Stimulated activated CD8-positive, alpha-beta memory T cell treated with anti-CD3 and anti-CD28 coated beads, Interleukin-7, amount 100 ng/mL, for 1 hour (primary cell): ENCODE results near the gene TCFL5.

Experiments used
- DNase-seq, 2 donors: peaks; one replicate each; pipeline ENCODE4 v3.0.0-alpha.2; 2020; ENCODE audit warnings: low read depth in 2 of 2

Gene TCFL5

DNA sequence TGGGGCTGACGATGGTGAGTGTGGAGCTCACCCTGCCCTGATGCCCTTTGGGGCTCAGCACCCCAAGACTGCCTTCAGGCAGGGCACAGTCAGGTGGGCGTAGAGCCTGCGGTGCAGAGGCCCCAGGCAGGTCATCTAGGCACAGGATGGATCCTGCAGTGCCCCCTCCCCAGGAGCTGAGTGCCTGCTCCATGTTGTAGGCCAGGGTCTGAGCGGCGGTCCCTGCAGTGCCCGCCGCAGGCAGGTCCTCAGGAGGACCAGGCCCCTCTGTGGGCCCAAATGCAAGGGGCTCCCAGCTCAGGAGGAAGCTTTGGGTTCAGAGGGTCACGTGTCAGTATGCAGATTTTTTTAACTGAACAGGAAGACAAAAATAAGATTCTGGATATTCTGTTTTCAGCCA, 62.6 kb downstream of the TCFL5 start:
- no peak for DNase-seq

DNA sequence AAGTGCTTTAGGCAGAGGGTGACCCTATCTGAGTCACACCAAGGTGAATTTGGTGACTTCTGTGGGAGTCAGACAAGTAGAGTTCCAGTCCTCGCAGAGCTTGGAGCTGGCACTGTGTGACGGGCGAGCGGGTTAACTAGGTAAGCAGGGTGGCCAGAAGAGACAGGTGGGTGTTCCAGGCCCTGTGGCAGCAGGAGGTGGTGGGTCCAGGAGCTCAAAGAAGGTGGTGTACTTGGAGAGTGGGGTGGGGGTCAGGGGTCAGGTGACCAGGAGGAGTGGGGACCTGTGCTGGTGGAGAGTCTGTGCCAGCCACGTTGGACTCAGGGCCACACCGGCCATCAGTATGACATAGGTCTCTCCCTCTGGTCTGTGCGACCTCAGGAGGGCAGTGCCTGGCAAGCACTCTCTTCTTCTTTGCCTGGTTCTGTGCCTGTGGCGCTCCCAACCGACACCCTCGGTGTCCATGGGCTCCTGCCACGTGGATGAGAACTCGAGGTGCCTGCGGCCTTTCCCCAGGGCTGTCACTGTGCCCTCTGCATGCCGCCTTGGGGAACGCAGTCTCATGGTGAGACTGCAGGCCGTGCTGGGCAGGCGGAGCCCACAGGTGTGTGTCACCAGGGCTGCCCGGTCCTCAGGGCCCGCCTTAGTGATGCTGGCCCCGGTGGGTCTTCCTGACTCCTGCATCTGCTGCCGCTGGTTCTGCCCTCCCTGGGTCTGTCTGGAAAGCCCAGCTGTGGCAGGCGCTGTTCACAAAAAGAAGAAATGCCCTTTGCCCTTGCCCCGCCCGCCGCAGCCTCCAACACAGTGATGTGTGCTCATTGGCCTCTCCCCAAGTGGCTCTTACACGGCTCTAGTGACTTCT, 63.7 kb downstream of the TCFL5 start:
- no peak for DNase-seq

DNA sequence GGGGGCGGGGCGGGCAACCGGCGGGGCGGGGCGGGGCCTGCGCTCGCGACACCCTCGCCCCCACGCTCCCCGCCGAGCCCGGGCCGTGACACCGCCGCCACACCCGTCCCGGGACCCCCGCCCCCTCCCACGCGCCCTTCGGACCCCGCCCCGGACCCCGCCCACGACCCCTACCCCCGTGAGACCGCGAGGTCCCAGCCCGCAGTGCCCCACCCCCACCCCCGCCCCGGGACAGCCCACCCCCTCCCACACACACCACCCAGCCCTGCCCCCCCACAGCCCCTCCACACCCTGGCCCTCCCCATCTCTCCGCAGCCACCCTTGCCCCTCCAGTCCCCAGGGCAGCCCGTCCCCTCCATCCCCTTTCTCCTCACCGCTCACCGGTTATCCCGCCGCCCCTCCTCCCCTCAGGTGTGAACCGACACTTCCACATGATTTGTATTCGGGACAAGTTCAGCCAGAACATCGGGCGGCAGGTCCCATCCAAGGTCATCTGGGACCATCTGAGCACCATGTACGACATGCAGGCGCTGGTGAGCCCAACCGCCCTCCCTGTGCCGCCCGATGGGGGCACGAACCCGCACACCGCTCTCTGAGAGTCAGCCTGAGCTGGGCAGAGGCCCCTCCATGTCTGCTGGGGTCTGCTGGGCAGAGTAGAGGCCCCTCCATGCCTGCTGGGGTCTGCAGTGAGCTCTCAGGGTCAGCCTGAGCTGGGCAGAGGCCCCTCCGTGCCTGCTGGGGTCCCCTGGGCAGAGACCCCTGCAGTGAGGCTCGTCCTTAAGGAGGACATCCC, 64.7 kb downstream of the TCFL5 start:
- no peak for DNase-seq

DNA sequence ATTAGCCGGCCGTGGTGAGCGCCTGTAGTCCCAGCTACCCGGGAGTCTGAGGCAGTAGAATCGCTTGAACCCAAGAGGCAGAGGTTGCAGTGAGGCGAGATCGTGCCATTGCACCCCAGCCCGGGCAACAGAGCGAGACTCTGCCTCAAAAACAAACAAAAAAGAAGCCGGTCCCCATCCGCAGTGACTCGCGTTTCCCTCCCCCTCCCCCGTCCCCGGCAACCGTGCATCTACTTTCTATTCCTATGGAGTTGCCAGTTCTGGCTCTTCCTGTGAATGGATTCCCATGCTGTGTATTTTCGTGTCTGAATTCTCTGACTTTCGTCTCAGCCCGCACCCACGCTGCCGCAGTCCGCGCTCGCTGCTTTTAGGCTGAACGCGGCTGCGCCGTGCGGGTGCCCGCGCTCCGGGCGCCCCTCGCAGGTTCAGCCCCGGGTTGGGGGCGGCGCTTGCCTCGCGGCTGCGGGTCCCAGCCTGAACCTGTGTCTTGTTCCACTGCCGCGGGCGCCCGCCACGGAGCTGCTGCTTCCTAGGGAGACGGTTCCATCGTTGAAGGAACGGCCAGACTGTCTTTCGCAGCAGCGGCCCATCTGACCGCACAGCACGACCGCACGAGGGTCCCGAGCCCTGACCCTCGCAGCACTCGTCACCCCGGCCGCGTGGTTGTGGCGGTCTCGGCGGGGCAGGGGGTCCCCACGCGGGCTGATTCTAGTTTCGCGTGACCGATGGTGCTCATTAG, 66.4 kb downstream of the TCFL5 start:
- peak; percentile 35 to 41 for DNase-seq

DNA sequence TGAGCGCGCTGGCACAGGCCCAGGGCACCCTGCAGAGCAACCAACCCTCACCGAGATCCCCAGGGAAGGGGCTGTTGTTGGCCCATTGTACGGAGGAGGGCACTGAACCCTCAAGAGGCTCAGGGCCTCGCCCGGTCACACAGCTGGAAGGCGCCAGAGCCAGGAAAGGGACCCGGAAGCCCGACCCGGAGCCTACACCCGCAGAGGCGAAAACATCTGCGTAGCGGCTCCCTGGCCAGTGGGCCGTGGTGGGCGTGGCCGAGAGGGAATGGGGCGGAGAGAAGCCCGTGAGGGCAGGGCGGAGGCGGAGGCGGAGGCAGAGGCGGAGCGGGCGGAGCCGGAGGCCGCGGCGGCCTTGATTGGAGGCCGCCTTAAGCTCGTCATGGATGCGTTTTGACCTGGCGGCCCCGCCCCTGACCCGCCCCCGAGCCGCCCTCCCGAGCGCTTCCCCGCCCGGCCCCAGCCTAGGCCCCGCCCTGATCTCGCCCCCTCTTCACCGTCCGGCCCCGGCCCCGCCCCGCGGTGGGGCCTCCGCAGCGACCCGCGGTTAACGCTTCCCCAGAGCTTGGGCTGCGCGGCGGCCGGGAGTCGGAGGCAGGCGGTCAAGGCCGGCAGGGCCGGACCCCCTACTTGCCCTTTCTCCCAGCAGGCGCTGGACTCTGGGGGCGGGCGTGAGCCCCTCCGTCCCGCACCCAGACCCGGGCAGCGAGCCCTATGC, 67.5 kb downstream of the TCFL5 start:
- peak; percentile 82 to 92 for DNase-seq

DNA sequence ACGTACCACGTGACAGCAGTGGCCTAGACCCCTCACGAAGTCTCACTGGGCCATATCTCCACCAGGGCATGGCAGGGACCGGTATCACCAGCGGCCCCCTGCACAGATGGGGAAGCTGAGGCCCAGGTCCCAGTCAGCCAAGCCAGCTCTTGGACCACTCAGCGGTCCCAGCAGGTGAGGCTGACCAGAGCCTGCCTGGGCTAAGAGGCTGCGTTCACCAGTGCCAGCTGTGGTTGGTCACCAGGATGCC, 67.9 kb downstream of the TCFL5 start:
- DNase-seq: no peak

DNA sequence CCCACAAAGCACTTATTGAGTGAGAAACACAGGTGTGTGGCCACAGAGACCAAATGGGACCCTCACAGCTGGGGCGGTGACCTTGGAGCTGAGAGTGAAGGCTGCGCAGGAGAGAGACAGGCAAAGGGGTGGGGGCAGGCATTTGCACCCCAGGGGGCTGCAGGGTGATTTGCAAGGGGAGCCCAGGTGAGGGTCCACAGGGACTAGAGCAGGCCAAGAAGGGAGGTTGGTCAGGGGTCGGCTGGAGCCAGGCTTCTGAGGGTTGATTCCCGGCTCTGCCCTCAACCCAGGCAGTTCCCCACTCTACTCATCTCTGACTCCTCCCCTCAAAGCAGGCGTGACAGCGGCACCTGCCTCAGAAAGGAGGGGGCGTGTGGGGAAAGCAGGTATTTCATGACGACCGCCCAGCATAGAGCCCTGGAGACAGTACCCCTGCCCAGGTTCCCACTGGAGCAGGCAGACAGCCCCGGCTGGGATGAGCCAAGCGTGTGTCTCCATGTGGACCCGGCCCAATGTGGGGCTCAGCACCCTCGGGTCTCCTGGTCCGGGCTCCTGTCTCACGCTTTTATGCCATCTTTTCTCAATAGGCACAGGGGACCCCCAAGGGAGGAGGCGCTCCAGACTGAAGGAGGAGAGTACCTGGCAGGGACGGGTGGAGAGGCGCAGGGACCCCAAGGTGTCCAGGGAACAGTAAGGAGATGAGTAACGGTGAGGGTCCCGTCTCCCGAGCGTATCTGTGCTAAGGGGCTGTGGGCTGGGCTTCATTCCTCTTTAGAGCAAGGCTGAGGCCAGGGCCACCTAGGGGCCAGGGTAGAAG, 68.5 kb downstream of the TCFL5 start:
- no peak for DNase-seq

DNA sequence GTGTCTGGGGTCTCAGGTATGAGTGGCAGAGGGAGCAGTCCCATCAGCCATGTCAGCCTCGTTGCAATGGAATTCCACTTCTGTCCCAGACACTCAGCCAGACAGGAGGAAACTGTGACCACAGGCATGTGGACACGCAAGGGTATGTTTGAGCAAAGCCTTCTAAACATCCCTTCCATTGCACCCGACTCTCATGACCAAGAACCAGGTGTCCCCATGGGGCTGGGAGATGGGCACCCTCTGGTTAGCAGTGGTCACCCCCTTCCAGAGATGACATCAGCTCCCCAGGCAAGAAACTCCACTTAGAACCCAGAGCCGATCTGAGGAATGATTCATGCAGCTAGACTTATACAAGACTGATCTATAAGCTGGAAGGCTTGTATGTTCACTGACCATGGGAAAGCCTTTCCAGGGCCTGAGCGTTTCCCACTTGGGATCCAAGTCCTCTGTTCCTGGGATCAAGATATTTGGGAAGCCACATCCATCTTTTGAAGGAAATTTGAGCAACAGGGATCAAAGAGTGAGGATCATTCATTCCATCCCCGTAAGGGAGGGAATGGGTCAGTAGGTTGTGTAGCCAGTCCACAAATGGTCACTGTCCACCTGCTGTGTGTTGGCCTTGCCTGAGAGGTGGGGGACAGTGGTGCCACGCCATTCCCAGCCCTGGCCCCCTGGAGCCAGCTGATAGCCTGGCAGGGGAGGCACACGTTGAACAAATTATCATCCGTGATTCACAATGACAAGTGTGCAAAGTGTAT, 69.3 kb downstream of the TCFL5 start:
- no peak for DNase-seq

DNA sequence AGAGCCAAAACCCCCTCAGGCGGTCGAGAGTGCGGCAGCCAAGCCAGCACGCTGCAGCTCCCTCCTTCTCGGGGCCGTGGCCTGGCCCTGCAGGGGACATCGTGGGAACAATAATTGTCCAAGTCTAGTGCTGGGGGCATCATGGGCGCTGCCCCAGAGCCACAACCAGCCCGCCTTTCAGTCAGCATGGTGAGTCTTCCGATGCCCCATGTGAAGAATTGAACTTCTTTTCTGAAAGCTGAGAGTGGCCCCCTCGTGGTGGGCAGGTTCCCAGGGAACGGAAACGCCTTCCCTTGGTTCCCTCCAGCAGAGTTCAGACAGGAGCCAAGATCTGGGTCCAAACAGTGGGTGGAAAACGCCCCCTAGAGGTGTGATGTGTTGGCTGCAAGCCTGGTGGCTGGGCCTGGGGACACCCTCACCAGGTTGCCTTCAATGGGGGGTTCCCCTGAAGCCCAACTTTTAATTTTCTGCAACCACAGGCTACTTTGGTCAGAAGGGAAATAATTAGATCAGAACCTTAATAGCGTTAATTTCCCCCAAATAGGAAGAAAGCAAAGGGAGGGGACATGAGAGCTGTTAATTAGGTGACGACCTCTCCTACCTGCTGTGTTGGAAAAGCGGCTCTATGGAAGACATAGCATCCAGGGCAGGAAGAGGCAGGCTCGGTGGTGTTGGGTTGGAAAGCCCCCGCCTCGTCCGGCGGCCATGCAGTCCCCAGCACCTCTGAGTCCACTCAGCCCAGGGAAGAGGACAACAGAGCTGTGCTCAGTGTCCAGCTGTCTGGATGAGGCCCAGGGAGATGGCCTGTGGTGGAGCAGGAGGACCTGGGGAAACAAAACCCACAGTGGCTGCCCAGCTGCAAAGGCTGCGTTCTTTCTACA, 70.1 kb downstream of the TCFL5 start:
- DNase-seq: peak; percentile 37 to 45
